Measurements from ENCODE around the gene APCS. TPM values are rescaled to one million over a fixed set of nuclear protein-coding genes. Genes with fewer than 3 reads are reported as not detected.

Gene APCS, protein sequence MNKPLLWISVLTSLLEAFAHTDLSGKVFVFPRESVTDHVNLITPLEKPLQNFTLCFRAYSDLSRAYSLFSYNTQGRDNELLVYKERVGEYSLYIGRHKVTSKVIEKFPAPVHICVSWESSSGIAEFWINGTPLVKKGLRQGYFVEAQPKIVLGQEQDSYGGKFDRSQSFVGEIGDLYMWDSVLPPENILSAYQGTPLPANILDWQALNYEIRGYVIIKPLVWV
- not detected for polyA plus RNA-seq (2013, experiment 1 of 2)
- polyA plus RNA-seq (2013, experiment 2 of 2), result 0.06 TPM

GRCh38 chr1:159587461-159587951 lies at the start of gene APCS:
APCS (plus strand) TSS chr1:159587826; CDS start chr1:159587922, 96 bp downstream.
- WGBS (ENCODE audit: extremely low coverage, insufficient coverage, low lambda C conversion rate), result no CpG with 5 or more reads among the region's 6 CpGs
- no peak within 1 kb of the TSS for H3K9ac ChIP-seq (ENCODE audit: low read length)

DNA sequence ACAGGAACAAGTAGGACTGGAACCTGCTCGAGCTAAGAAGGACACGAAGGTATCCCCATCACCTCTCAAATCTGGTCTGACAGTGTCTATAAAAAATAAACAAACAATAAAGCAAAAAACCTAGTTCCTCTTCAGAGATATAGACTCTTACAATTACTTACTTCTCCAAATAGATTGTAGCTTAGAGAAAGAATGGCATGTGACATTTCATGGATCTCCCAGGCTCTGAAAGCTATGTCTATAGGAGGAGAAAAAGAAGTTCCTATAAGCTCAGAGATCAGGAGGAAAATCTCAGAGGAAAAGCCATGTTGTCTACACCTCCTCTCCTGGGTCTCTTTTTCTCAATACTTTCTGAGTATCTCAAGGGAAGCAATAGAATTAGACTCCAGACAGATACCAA lies 39.5 kb upstream of the APCS start:
- H3K79me1 ChIP-seq (ENCODE audit: low read length), result no peaks in the 10 kb centered on the region
- H3K4me1 ChIP-seq (ENCODE audit: control insufficient read depth, low read depth, low read length), result no peaks in the 10 kb centered on the region
- WGBS (ENCODE audit: extremely low coverage, insufficient coverage, low lambda C conversion rate), result no CpG with 5 or more reads among the region's 2 CpGs
- H3K23ac ChIP-seq (ENCODE audit: low read length), result no peak overlapping the region
- H2BK120ac ChIP-seq (ENCODE audit: low read depth, low read length), result no peak overlapping the region
- H4K8ac ChIP-seq (ENCODE audit: low read depth, low read length), result no peak overlapping the region
- H3K79me2 ChIP-seq (ENCODE audit: control insufficient read depth, insufficient read depth, low read length), result no peaks in the 10 kb centered on the region
- no peak overlapping the region for H3K4me3 ChIP-seq (ENCODE audit: low read length)
- no peak for DNase-seq
- H4K5ac ChIP-seq (ENCODE audit: low read length), result no peak overlapping the region
- H2AK5ac ChIP-seq (ENCODE audit: low read length), result no peak overlapping the region
- no peak overlapping the region for H3K27ac ChIP-seq (ENCODE audit: low read depth, low read length)
- H3K18ac ChIP-seq (ENCODE audit: low read length), result no peak overlapping the region
- no peaks in the 10 kb centered on the region for H3K36me3 ChIP-seq (ENCODE audit: control insufficient read depth, insufficient read depth, low read length)
- H3K4me2 ChIP-seq (ENCODE audit: low read length), result no peak overlapping the region
- H3K56ac ChIP-seq (ENCODE audit: low read length), result no peak overlapping the region
- no peak overlapping the region for H3K9ac ChIP-seq (ENCODE audit: low read length)
- H3K27me3 ChIP-seq (ENCODE audit: insufficient read depth, low read length, poor library complexity), result no peaks in the 10 kb centered on the region
- H2BK15ac ChIP-seq (replicated peaks; ENCODE audit: low read depth), result no peak overlapping the region
- H3K4ac ChIP-seq (ENCODE audit: low read depth, low read length), result no peak overlapping the region
- no peak overlapping the region for H2BK5ac ChIP-seq (ENCODE audit: low read length)

More at GRCh38 chr1:159587461-159587951, at the start of gene APCS:
- Histone ChIP-seq H2BK120ac (ENCODE audit: low read depth, low read length) (no peak within 1 kb of the TSS), H3K4ac (ENCODE audit: low read depth, low read length) (no peak within 1 kb of the TSS), H3K4me1 (ENCODE audit: control insufficient read depth, low read depth, low read length) (no peaks in the 10 kb centered on the region), H3K79me2 (ENCODE audit: control insufficient read depth, insufficient read depth, low read length) (no peaks in the 10 kb centered on the region), H3K18ac (ENCODE audit: low read length) (no peak within 1 kb of the TSS), H3K4me3 (ENCODE audit: low read length) (no peak within 1 kb of the TSS), H4K5ac (ENCODE audit: low read length) (no peak within 1 kb of the TSS), H3K23ac (ENCODE audit: low read length) (no peak within 1 kb of the TSS), H3K79me1 (ENCODE audit: low read length) (no peaks in the 10 kb centered on the region), H2BK15ac (replicated peaks; ENCODE audit: low read depth) (no peak within 1 kb of the TSS), H3K56ac (ENCODE audit: low read length) (no peak within 1 kb of the TSS), H3K36me3 (ENCODE audit: control insufficient read depth, insufficient read depth, low read length) (no peaks in the 10 kb centered on the region), H3K27me3 (ENCODE audit: insufficient read depth, low read length, poor library complexity) (no peaks in the 10 kb centered on the region), H3K4me2 (ENCODE audit: low read length) (no peak within 1 kb of the TSS), H2BK5ac (ENCODE audit: low read length) (no peak within 1 kb of the TSS), H3K27ac (ENCODE audit: low read depth, low read length) (no peak within 1 kb of the TSS), H4K8ac (ENCODE audit: low read depth, low read length) (no peak within 1 kb of the TSS), H2AK5ac (ENCODE audit: low read length) (no peak within 1 kb of the TSS)
- DNase-seq, result peak; percentile 3

GRCh38 chr1:159554261-159554660 lies 33.4 kb upstream of the APCS start:
- no peaks in the 10 kb centered on the region for H3K27me3 ChIP-seq (ENCODE audit: insufficient read depth, low read length, poor library complexity)
- no peak overlapping the region for H2BK5ac ChIP-seq (ENCODE audit: low read length)
- H3K36me3 ChIP-seq (ENCODE audit: control insufficient read depth, insufficient read depth, low read length), result no peaks in the 10 kb centered on the region
- no peak overlapping the region for H3K23ac ChIP-seq (ENCODE audit: low read length)
- no peaks in the 10 kb centered on the region for H3K79me2 ChIP-seq (ENCODE audit: control insufficient read depth, insufficient read depth, low read length)
- no peak overlapping the region for H3K4me3 ChIP-seq (ENCODE audit: low read length)
- no peaks in the 10 kb centered on the region for H3K79me1 ChIP-seq (ENCODE audit: low read length)
- no peak overlapping the region for H2AK5ac ChIP-seq (ENCODE audit: low read length)
- no peak for DNase-seq
- H3K4me1 ChIP-seq (ENCODE audit: control insufficient read depth, low read depth, low read length), result no peaks in the 10 kb centered on the region
- H3K4ac ChIP-seq (ENCODE audit: low read depth, low read length), result no peak overlapping the region
- no peak overlapping the region for H2BK15ac ChIP-seq (replicated peaks; ENCODE audit: low read depth)
- no CpG with 5 or more reads among the region's 3 CpGs for WGBS (ENCODE audit: extremely low coverage, insufficient coverage, low lambda C conversion rate)
- no peak overlapping the region for H2BK120ac ChIP-seq (ENCODE audit: low read depth, low read length)
- no peak overlapping the region for H3K56ac ChIP-seq (ENCODE audit: low read length)
- no peak overlapping the region for H3K18ac ChIP-seq (ENCODE audit: low read length)
- H3K9ac ChIP-seq (ENCODE audit: low read length), result no peak overlapping the region
- H3K4me2 ChIP-seq (ENCODE audit: low read length), result no peak overlapping the region
- H4K8ac ChIP-seq (ENCODE audit: low read depth, low read length), result no peak overlapping the region
- H4K5ac ChIP-seq (ENCODE audit: low read length), result no peak overlapping the region
- no peak overlapping the region for H3K27ac ChIP-seq (ENCODE audit: low read depth, low read length)

- Histone ChIP-seq H3K27me3 (ENCODE audit: insufficient read depth, low read length, poor library complexity) (no peaks in the 10 kb centered on the region), H3K36me3 (ENCODE audit: control insufficient read depth, insufficient read depth, low read length) (no peaks in the 10 kb centered on the region), H2AK5ac (ENCODE audit: low read length) (no peak overlapping the region), H4K5ac (ENCODE audit: low read length) (no peak overlapping the region), H3K27ac (ENCODE audit: low read depth, low read length) (no peak overlapping the region), H3K56ac (ENCODE audit: low read length) (no peak overlapping the region), H3K79me2 (ENCODE audit: control insufficient read depth, insufficient read depth, low read length) (no peaks in the 10 kb centered on the region), H3K4me1 (ENCODE audit: control insufficient read depth, low read depth, low read length) (no peaks in the 10 kb centered on the region), H3K4ac (ENCODE audit: low read depth, low read length) (no peak overlapping the region), H3K4me2 (ENCODE audit: low read length) (no peak overlapping the region), H2BK5ac (ENCODE audit: low read length) (no peak overlapping the region), H3K9ac (ENCODE audit: low read length) (no peak overlapping the region), H2BK15ac (replicated peaks; ENCODE audit: low read depth) (no peak overlapping the region), H3K4me3 (ENCODE audit: low read length) (no peak overlapping the region), H4K8ac (ENCODE audit: low read depth, low read length) (no peak overlapping the region), H3K23ac (ENCODE audit: low read length) (no peak overlapping the region), H3K79me1 (ENCODE audit: low read length) (no peaks in the 10 kb centered on the region), H2BK120ac (ENCODE audit: low read depth, low read length) (no peak overlapping the region), H3K18ac (ENCODE audit: low read length) (no peak overlapping the region)
- no peak for DNase-seq
- WGBS (ENCODE audit: extremely low coverage, insufficient coverage, low lambda C conversion rate), result no CpG with 5 or more reads among the region's 1 CpG
These were observed 32.9 kb upstream of the APCS start for GRCh38 chr1:159554696-159555095.

GRCh38 chr1:159556931-159557369 lies 30.7 kb upstream of the APCS start:
- no peak overlapping the region for H4K5ac ChIP-seq (ENCODE audit: low read length)

GRCh38 chr1:159560599-159560998 lies 27.0 kb upstream of the APCS start:
- Histone ChIP-seq H3K4me3 (ENCODE audit: low read length) (no peak overlapping the region), H2BK120ac (ENCODE audit: low read depth, low read length) (no peak overlapping the region), H3K27ac (ENCODE audit: low read depth, low read length) (no peak overlapping the region), H3K23ac (ENCODE audit: low read length) (no peak overlapping the region), H3K18ac (ENCODE audit: low read length) (no peak overlapping the region), H3K79me2 (ENCODE audit: control insufficient read depth, insufficient read depth, low read length) (no peaks in the 10 kb centered on the region), H2AK5ac (ENCODE audit: low read length) (no peak overlapping the region), H4K8ac (ENCODE audit: low read depth, low read length) (no peak overlapping the region), H3K79me1 (ENCODE audit: low read length) (no peaks in the 10 kb centered on the region), H2BK15ac (replicated peaks; ENCODE audit: low read depth) (no peak overlapping the region), H3K27me3 (ENCODE audit: insufficient read depth, low read length, poor library complexity) (no peaks in the 10 kb centered on the region), H3K9ac (ENCODE audit: low read length) (no peak overlapping the region), H3K36me3 (ENCODE audit: control insufficient read depth, insufficient read depth, low read length) (no peaks in the 10 kb centered on the region), H3K56ac (ENCODE audit: low read length) (no peak overlapping the region), H3K4me1 (ENCODE audit: control insufficient read depth, low read depth, low read length) (no peaks in the 10 kb centered on the region), H2BK5ac (ENCODE audit: low read length) (no peak overlapping the region), H4K5ac (ENCODE audit: low read length) (no peak overlapping the region), H3K4ac (ENCODE audit: low read depth, low read length) (no peak overlapping the region), H3K4me2 (ENCODE audit: low read length) (no peak overlapping the region)
- no CpG with 5 or more reads among the region's 2 CpGs for WGBS (ENCODE audit: extremely low coverage, insufficient coverage, low lambda C conversion rate)
- DNase-seq, result no peak

More at GRCh38 chr1:159556931-159557369, 30.7 kb upstream of the APCS start:
- no peak overlapping the region for H3K9ac ChIP-seq (ENCODE audit: low read length)
- DNase-seq, result no peak
- no peak overlapping the region for H2BK15ac ChIP-seq (replicated peaks; ENCODE audit: low read depth)
- H3K23ac ChIP-seq (ENCODE audit: low read length), result no peak overlapping the region
- H2AK5ac ChIP-seq (ENCODE audit: low read length), result no peak overlapping the region
- no peak overlapping the region for H4K8ac ChIP-seq (ENCODE audit: low read depth, low read length)
- no peak overlapping the region for H2BK5ac ChIP-seq (ENCODE audit: low read length)
- no peaks in the 10 kb centered on the region for H3K36me3 ChIP-seq (ENCODE audit: control insufficient read depth, insufficient read depth, low read length)
- no peak overlapping the region for H3K4me2 ChIP-seq (ENCODE audit: low read length)
- H3K27me3 ChIP-seq (ENCODE audit: insufficient read depth, low read length, poor library complexity), result no peaks in the 10 kb centered on the region
- H3K4ac ChIP-seq (ENCODE audit: low read depth, low read length), result no peak overlapping the region
- H3K56ac ChIP-seq (ENCODE audit: low read length), result no peak overlapping the region
- no peaks in the 10 kb centered on the region for H3K4me1 ChIP-seq (ENCODE audit: control insufficient read depth, low read depth, low read length)
- no peaks in the 10 kb centered on the region for H3K79me1 ChIP-seq (ENCODE audit: low read length)
- no peak overlapping the region for H3K4me3 ChIP-seq (ENCODE audit: low read length)
- H3K79me2 ChIP-seq (ENCODE audit: control insufficient read depth, insufficient read depth, low read length), result no peaks in the 10 kb centered on the region
- WGBS (ENCODE audit: extremely low coverage, insufficient coverage, low lambda C conversion rate), result no CpG with 5 or more reads among the region's 3 CpGs
- no peak overlapping the region for H3K18ac ChIP-seq (ENCODE audit: low read length)
- no peak overlapping the region for H3K27ac ChIP-seq (ENCODE audit: low read depth, low read length)
- no peak overlapping the region for H2BK120ac ChIP-seq (ENCODE audit: low read depth, low read length)

Measured in mesendoderm (in vitro differentiated cells).